HG03139 (cell line): ENCODE measurements around the gene PIK3R5.

ENCODE experiments used
- ATAC-seq: cut with Tn5 transposase; IDR thresholded peaks from one replicate; pipeline ENCODE4 v1.9.1; 2021; ENCODE audit not compliant: unreplicated experiment

PIK3R5 gene, protein sequence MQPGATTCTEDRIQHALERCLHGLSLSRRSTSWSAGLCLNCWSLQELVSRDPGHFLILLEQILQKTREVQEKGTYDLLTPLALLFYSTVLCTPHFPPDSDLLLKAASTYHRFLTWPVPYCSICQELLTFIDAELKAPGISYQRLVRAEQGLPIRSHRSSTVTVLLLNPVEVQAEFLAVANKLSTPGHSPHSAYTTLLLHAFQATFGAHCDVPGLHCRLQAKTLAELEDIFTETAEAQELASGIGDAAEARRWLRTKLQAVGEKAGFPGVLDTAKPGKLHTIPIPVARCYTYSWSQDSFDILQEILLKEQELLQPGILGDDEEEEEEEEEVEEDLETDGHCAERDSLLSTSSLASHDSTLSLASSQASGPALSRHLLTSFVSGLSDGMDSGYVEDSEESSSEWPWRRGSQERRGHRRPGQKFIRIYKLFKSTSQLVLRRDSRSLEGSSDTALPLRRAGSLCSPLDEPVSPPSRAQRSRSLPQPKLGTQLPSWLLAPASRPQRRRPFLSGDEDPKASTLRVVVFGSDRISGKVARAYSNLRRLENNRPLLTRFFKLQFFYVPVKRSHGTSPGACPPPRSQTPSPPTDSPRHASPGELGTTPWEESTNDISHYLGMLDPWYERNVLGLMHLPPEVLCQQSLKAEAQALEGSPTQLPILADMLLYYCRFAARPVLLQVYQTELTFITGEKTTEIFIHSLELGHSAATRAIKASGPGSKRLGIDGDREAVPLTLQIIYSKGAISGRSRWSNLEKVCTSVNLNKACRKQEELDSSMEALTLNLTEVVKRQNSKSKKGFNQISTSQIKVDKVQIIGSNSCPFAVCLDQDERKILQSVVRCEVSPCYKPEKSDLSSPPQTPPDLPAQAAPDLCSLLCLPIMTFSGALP

DNA sequence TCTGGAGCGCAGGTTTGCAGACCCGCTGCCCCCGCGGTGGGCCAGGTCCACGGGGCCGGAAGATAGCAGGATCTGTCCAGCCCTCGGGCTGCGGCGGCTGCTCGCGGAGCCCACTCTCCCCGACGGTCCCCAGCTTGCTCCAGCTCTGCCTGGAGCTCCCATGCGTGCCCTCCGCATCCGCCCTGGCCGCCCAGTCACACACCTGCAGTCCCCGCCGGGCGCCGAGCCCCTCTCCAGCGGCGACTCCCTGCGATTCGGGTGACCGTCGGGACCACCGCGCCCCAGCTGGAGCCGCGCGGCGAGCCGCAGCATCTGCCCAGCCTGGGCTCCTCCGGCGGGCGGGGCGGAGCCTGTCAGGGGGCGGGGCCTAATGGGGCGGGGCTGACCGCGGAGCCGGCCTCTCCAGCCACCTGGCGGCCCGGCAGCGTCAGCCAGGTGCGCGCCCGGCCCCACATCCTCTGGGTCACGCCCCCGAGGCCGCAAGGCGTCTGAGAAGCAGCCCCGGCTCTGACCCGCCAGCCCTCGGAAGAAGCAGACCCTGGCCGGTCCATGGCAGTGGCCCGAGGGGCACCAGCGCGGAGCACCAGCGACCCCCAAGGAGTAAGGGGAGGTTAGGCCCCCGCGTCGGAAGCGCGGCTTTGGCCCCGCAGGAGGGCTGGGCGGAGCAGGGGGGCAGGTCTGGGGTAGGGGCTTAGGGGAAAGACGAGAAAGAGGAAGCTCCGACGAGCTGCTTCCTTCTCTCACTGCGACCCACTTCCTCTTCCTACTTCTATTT lies at the start of gene PIK3R5:
TSS of gene PIK3R5 (minus strand) at position 314 of the 775 bp plus-strand sequence. CDS start 54,213 bp downstream, outside the sequence.
- peak; percentile 51 for ATAC-seq

DNA sequence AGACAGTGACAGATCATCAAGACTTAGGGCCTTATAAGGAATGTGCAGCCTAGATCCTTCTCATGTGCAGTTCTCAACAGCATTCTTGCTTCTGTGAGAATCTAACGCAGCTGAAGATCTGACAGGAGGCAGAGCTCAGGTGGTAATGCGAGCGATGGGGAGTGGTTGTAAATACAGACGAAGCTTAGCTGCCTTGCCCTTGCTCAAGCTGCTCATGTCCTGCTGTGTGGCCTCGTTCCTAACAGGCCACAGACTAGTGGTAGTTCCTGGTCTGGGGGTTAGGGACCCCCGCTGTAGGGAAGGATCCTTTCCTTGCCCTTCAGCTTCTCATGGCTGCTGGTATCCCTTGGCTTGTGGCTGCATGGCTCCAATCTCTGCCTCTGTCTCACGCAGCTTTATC lies 45.5 kb upstream of the PIK3R5 start:
- ATAC-seq = no peak

DNA sequence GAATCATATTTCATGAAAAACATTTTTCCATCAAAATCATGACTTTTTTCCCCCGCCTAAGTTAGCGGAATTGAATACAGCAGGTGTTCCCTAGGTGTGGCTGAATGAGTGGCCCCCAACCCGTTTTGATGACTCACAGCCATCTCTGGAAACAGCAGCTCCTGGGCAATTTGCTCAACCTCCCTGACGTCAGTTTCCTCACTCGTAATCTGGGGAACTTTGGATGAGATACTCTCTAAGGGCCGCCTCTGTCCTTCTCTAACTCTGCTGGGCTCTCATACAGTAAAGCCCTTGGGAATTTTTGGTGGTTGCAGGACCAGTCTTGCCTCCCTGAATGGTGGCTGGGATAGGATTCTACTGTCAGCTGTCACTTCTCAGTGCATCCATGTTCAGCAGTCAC lies 44.2 kb upstream of the PIK3R5 start:
- no peak for ATAC-seq

DNA sequence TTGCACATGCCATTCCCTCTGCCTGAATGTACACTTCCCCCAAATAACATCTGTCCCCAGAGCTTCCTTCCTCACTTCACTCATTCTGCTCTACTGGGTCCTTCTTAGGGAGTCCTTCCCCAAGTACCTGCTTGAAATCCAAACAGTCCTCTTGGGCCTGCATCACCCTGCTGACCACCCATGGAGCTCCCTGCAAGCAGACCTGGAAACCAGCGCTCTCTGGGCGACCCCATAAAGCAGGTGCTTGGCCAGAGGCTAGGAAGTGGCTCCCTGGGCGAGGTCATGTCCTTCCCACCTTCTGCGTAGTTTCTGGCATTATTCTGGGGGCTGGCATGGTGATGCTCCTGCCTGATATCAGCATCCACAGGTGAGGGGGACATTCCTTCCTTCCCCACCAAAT lies 43.6 kb upstream of the PIK3R5 start:
- ATAC-seq = no peak

DNA sequence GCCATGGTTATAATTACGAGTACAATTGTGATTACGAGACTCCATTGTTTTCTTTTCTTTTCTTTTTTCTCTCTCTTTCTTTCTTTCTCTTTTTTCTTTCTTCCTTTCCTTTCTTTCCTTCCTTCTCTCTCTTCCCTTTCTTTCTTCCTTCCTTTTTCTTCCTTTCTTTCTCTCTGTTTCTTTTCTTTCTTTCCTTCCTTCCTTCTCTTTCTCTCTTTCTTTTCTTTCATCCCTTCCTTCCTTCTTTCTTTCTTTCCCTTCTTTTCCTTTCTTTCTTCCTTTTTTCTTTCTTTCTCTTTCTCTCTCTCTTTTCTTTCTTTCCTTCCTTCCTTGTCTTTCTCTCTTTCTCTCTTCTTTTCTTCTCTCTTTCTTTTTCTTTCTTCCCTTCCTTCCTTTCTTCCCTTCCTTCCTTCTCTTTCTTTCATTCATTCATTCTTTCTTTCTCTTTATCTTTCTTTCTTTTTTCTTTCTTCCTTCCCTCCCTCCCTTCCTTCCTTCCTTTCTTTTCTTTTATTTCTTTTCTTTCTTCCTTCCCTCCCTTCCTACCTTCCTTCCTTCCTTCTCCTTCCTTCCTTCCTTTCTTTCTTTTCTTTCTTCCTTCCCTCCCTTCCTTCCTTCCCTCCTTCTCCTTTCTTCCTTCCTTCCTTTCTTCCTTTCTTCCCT lies 41.7 kb upstream of the PIK3R5 start:
- ATAC-seq = no peak

DNA sequence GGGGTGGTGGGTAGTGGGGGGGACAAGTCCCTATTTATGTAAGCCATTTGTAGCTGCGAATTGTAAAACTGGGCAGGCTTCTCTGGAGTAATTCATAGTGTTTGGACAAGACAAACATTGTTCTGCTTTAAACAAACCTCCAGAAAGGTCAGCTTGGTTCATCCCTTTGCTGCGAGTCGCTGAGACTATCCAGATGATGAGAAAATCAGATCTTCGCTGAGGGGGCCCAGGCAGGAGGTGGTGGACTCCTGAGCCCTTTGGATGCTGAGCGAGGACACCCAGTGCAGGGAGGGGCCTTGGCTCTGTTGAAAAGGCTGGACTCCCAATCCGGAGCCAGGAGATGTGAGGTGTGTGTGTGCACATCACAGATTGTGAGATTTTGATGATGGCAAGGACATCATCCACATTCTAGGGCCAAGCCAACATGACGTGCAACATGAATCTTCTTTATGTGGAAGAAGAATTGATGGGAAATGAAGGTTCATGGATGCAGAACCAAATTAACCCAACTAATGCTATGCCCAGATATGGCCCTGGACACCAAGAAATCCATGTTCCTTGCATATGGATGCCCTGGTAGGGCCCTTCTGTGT lies 40.8 kb upstream of the PIK3R5 start:
- ATAC-seq = no peak

DNA sequence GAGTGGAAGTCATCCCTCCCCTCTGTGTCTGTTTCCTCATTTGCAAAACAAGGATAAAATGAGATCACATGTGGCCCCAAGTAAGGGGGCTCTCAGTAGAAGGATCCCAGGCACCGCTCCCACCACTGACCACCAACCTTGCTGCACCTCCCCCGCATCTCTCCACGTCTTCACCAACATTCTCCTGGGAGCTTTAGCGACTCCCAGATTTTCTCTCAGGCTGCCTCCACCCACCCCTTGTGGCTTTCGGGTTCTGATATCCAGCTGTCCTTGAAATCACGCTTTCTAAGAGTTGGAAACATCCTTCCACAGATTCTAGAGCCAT lies 39.4 kb upstream of the PIK3R5 start:
- ATAC-seq = no peak

DNA sequence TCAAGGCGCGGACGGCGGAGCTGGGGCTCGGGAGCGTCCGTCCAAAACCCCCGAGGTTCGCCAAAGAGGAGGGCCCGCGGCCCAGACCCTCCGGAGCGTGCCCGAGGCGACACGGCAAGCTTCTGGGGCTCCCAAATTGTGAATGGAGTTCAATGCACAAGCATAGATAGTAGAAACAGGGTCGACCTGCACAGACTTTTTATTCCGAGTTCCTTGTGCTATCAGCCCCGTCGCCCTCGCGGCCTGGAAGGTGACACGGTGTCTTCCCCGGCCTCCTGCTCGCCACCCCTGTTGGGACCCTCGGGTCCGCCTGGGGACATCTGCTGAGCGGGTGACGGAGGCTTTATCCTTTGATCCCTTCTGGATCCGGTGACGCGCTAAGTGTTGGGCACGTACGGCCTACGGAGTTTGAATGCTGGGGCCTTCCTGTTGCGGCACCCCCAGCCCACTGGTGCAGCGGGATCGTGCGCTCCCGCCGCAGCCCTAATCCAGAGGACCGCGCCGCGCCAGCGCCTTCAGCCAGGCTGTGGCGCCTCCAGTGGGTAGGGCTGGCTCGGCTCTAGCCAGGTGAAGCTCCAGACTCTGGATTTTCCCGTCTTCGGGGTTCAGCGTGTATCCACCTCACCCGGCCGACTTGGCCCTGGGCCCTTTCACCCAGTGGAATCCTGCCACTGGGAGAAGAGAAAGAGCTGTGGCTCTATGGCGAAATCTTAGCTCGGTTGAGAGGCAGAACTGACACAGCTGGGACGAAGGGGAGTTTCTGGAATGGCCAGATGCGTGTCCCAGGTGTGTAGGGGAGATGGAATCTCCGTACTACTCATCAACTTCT lies 38.8 kb upstream of the PIK3R5 start:
- no peak for ATAC-seq

DNA sequence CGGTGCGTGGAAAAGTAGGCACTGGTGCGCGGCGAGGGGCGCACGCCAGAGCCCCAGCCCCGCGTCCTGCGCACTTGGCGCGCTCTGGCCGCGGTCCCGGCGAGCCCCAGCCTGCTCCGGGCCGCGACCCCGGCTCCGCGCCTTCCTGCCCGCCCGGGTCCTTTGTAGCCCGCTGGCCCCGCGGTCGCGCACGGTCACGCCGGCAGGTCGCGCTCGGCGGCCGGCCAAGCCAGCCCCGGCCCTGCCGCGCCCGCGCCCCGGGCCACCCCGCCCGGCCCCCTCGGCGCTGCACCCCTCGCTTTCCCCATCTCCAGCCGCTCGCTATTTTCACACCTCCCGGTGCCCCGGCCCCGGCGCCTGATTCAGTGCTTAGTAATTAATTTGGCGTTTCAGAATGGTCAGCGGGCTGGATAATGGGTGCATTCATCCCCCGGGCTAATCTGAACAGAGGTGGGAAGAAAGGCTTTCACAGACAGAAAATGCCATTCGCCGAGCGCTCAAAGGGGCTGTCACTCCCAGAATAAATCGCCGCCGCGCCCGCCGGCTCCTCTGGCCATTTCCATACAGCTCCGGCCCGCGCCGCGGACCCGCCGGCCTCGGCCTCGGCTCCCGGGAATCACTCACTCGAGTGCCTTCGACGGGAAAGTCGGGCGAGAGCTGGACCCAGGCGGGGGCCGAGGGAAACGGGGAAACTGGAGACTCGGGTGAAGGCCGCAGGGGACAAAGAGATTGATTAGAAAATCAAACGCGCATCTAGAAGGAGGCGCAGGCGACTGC lies 38.0 kb upstream of the PIK3R5 start:
- no peak for ATAC-seq

DNA sequence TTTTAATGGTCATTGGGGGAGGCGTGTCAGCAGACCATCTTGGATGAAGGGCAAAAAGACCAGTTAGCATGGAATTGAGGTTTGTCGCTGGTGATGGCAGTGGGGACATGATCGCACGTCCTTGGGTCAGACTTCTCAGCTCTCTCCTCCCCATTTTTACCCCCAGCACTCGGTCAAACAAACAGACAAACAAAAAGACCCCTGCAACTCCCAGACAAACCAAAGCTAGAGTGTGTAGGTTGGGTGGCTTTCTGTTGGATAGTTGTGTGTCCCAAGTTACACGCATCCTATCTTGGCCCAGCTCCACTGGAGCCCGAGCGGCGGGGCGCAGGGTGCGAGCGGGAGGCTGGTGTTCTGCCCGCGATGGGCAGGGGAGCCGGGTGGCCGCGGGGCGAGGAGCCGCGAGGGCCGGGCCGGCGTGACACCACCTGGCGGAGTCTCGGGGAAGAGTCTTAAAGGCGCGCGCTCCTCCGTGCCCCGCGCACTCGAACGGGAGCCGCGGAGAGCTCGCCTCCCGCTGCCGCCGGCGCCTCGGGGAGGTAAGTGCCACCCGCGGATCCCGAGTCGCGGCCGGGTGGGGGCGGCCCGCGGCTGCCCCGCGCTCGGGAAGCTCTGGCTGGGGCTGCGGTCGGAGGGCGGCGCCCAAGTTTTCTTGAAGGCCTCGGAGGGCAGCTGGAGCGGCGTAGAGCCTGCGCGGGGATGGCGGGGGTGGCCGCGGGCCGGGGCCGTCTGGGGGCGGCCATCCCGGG lies 37.3 kb upstream of the PIK3R5 start:
- ATAC-seq = no peak

DNA sequence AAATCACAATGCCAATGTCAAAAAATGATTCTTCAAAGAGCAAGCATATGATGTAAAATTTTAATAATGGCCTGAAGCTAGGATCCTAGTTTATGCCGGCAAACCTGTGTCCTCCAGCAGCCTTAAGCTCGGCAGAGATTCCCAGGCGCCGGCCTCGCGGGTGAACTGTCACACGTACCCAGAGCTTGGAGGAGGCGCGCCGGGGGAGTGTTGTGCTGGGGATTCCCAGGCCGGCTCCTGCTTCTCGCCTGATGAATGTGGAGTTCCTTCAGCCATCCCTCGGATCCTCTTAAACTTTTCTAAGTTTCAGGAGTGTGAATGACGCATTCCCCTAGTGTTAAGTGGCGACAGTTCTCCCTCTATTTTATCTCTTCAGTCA lies 36.7 kb upstream of the PIK3R5 start:
- ATAC-seq = no peak

DNA sequence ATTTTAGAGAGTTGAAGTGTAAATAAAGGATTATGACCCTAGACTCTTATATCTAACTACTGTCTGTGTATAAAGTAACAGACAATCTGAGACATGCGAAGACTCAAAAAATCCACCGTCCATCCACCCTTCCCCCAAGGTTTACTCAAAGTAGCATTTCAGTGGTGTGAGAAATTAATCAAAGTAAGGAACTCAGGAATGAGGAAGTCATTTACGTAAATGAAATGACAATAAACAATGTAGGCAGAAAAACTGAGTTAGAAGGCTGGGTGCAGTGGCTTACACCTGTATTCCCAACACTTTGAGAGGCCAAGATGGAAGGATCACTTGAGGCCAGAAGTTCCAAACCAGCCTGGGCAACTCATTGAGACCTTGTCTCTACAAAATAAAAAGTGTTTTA lies 36.1 kb upstream of the PIK3R5 start:
- ATAC-seq = no peak

DNA sequence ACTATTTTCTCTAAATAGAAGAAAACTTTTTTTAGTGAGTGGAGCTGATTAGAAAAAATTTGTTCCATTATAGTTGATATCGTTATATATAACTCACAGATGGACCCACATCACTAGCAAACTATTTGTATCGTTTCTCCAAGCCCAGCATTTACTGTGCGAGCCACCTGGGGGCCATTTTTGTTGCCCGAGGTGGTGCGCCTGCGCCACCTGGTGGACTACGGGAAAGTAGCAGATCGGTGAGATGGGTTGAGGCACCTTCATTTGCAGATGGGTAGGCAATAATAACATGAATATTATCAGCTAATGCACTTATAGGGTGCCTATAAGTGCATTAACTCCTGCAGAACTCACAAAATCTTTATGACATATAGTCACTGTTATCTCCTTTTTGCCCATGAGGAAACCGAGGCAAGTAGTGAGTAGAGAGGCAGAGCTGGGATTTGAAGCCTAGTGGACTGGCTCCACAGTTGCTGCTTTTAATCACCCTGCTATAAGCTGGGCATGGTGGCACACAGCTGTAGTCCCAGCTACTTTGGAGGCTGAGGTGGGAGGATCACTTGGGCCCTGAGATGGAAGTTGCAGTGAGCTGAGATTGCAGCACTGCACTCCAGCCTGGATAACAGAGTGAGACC lies 32.6 kb upstream of the PIK3R5 start:
- peak; percentile 58 for ATAC-seq

DNA sequence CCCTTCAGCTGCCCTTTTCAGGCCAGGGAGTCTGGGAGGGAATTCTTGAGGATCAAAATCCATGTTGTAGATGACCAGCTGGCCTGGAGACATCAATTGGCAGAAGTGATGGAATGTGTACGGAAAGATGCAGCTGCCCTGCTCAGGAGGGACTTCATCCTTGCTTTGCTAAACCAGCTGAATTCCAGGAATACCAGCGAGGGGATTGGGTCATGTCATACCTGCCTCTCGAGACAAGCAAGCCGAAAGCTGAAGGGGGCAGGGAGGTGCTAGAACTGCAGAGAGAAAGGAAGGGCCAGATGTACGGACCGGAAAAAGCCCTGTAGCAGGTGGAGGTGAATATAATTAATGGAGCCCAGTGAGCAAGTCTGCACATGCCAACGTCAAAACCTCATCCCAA lies 30.2 kb upstream of the PIK3R5 start:
- no peak for ATAC-seq

DNA sequence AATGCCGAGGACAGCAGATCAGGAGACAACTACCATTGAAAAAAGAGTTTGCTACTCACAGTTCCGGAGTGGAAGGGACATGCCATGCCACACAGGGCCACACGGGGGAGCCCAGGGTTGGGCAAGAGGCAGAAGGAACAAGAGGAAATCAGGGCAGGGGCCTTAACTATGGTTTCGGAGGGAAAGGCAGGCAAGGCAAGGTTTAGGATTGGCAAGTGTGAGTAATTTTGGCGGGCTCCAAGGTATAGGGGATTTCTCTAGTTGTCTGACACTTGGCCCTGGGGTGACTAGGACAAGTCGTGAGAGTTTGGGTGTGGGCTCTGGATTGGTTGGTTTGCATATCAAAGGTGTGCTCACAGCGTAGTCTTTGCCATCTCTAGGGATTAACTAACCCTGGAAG lies 28.8 kb upstream of the PIK3R5 start:
- no peak for ATAC-seq

DNA sequence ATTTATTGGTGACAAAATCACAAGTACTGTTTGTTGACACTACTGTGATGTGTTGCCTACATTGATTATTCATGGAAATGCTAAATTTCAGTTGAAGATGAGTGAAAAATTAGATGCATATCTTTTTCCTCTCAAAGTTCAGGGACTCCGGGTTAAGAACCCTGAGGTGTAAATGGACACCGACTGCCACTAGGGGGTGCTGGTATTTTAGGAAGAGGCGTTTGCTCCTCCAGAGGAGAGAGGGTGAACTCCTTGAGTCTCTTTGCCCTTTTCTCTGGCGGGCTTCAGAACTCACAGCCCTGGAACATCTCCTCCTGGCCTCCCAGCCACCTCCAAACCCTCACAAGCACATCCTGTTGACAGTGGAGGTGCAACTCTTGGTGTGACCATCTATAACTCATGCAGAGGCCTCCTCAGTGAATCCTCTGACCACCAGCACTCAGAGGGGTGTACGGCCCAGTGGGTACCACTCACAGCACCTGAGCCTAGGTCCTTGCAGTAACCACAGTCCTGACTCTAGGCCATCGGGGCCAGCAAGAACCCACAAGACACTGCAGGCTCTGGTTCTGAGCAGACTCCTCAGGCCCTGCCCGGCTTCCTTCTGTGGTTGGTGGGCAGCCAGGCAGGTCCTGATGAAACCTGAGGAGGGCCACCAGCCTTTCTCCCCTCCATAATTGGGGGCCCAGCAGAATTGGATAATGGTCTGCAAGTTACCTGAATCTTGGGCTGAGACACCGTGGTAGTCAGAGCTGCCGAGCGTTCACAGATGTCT lies 26.2 kb upstream of the PIK3R5 start:
- no peak for ATAC-seq
